GM12864 (cell line): ENCODE measurements around the gene ADAMTS19.

Experiments used
- DNase-seq: peaks from one replicate; pipeline ENCODE4 v3.0.0-alpha.2; 2011; ENCODE audit warnings: low read depth
- H3K4me3 ChIP-seq: 2 replicates; pipeline ENCODE4 v1.5.1; 2011; ENCODE audit warnings: mild to moderate bottlenecking, low read depth, low read length, control low read depth
- CTCF ChIP-seq: IDR thresholded peaks from 2 replicates; pipeline ENCODE4 v1.5.1; 2011; ENCODE audit warnings: low read depth, mild to moderate bottlenecking, moderate library complexity, low read length, control low read depth, inconsistent platforms; ENCODE audit errors: missing control alignments

Gene ADAMTS19

GRCh38 chr5:129465776-129466344, 5.8 kb downstream of the ADAMTS19 start:
- DNase-seq = no peak
- no peak for TF ChIP-seq CTCF

GRCh38 chr5:129474544-129474943, 14.4 kb downstream of the ADAMTS19 start:
- no peak overlapping the region for H3K4me3 ChIP-seq
- TF ChIP-seq CTCF = no peak
- DNase-seq = no peak

More at GRCh38 chr5:129465776-129466344, 5.8 kb downstream of the ADAMTS19 start:
- H3K4me3 ChIP-seq = no peak overlapping the region

GRCh38 chr5:129476751-129477150, 16.7 kb downstream of the ADAMTS19 start:
- no peak for DNase-seq
- TF ChIP-seq CTCF = no peak
- no peak overlapping the region for H3K4me3 ChIP-seq

GRCh38 chr5:129477532-129477931, 17.4 kb downstream of the ADAMTS19 start:
- no peak for DNase-seq
- H3K4me3 ChIP-seq = no peak overlapping the region
- no peak for TF ChIP-seq CTCF

GRCh38 chr5:129481161-129481560, 21.1 kb downstream of the ADAMTS19 start:
- no peak for TF ChIP-seq CTCF
- no peak overlapping the region for H3K4me3 ChIP-seq
- no peak for DNase-seq

- no peak for DNase-seq
- no peak for TF ChIP-seq CTCF
- H3K4me3 ChIP-seq = no peak overlapping the region
Observed at GRCh38 chr5:129496421-129496820, 36.3 kb downstream of the ADAMTS19 start.

- no peak for DNase-seq
- no peak overlapping the region for H3K4me3 ChIP-seq
- no peak for TF ChIP-seq CTCF
Observed at GRCh38 chr5:129496864-129497595, 36.9 kb downstream of the ADAMTS19 start.
